ENCODE results near the gene EEFSEC.

The EEFSEC gene

GRCh38 chr3:128356822-128357221, 203.5 kb downstream of the EEFSEC start:
- DNase-seq (ENCODE audit: low read depth in 1 of 2, low spot score in 1 of 2): no peak
- Histone ChIP-seq H3K27me3 (ENCODE audit: insufficient read depth, poor library complexity, severe bottlenecking) (no peaks in the 10 kb centered on the region), H3K4me3 (replicated peaks; ENCODE audit: insufficient read depth, low read length) (no peak overlapping the region), H3K27ac (replicated peaks) (no peak overlapping the region)
- no peak for TF ChIP-seq POLR2AphosphoS5 (IDR thresholded peaks at IDR 0.05; ENCODE audit: low read depth)
- TF ChIP-seq SPI1 (IDR thresholded peaks at IDR 0.05; ENCODE audit: borderline replicate concordance, low read depth): no peak
- TF ChIP-seq REST (IDR thresholded peaks at IDR 0.05; ENCODE audit: insufficient replicate concordance, low read depth): no peak
- TF ChIP-seq GABPA (IDR thresholded peaks at IDR 0.05; ENCODE audit: low read depth): no peak
- no peak for TF ChIP-seq CTCF (IDR thresholded peaks at IDR 0.05; ENCODE audit: insufficient read depth, low read length)

GRCh38 chr3:128357538-128357937, 204.3 kb downstream of the EEFSEC start:
- H3K27me3 ChIP-seq (ENCODE audit: insufficient read depth, poor library complexity, severe bottlenecking): no peaks in the 10 kb centered on the region
- H3K27ac ChIP-seq (replicated peaks): no peak overlapping the region
- DNase-seq (ENCODE audit: low read depth in 1 of 2, low spot score in 1 of 2): no peak
- H3K4me3 ChIP-seq (replicated peaks; ENCODE audit: insufficient read depth, low read length): no peak overlapping the region
- no peak for TF ChIP-seq SPI1 (IDR thresholded peaks at IDR 0.05; ENCODE audit: borderline replicate concordance, low read depth)
- TF ChIP-seq CTCF (IDR thresholded peaks at IDR 0.05; ENCODE audit: insufficient read depth, low read length): no peak
- TF ChIP-seq GABPA (IDR thresholded peaks at IDR 0.05; ENCODE audit: low read depth): no peak
- TF ChIP-seq POLR2AphosphoS5 (IDR thresholded peaks at IDR 0.05; ENCODE audit: low read depth): no peak
- TF ChIP-seq REST (IDR thresholded peaks at IDR 0.05; ENCODE audit: insufficient replicate concordance, low read depth): no peak

- Histone ChIP-seq H3K4me3 (replicated peaks; ENCODE audit: insufficient read depth, low read length) (no peak overlapping the region), H3K27ac (replicated peaks) (no peak overlapping the region), H3K27me3 (ENCODE audit: insufficient read depth, poor library complexity, severe bottlenecking) (no peaks in the 10 kb centered on the region)
- no peak for TF ChIP-seq REST (IDR thresholded peaks at IDR 0.05; ENCODE audit: insufficient replicate concordance, low read depth)
- no peak for TF ChIP-seq CTCF (IDR thresholded peaks at IDR 0.05; ENCODE audit: insufficient read depth, low read length)
- no peak for TF ChIP-seq GABPA (IDR thresholded peaks at IDR 0.05; ENCODE audit: low read depth)
- no peak for TF ChIP-seq SPI1 (IDR thresholded peaks at IDR 0.05; ENCODE audit: borderline replicate concordance, low read depth)
- TF ChIP-seq POLR2AphosphoS5 (IDR thresholded peaks at IDR 0.05; ENCODE audit: low read depth): no peak
- no peak for DNase-seq (ENCODE audit: low read depth in 1 of 2, low spot score in 1 of 2)
Observed at GRCh38 chr3:128358156-128358895, 205.0 kb downstream of the EEFSEC start.

Data from HL-60 (cell line).